ACC112 (cell line): ENCODE measurements around the gene TMEM138.

ENCODE experiments used
- H2AFZ ChIP-seq: fragments of 200-600 bp; sonication (generic); one replicate; pipeline ENCODE4 v1.6.0; 2017; ENCODE audit warnings: antibody characterized with exemption, low read length; ENCODE audit not compliant: unreplicated experiment
- H3K27ac ChIP-seq: fragments of 200-600 bp; sonication (generic); 2 replicates; pipeline ENCODE4 v1.5.1; 2014; ENCODE audit warnings: low read depth, mild to moderate bottlenecking, antibody characterized with exemption, low read length, moderate library complexity
- H3K27me3 ChIP-seq: fragments of 200-600 bp; sonication (generic); 2 replicates; pipeline ENCODE4 v1.6.1; 2014; ENCODE audit warnings: mild to moderate bottlenecking, antibody characterized with exemption, low read length, moderate library complexity, mixed read lengths; ENCODE audit not compliant: insufficient read depth
- H3K36me3 ChIP-seq: fragments of 200-600 bp; sonication (generic); 2 replicates; pipeline ENCODE4 v1.6.1; 2016; ENCODE audit warnings: mild to moderate bottlenecking, antibody characterized with exemption, low read length, moderate library complexity, mixed read lengths; ENCODE audit not compliant: insufficient read depth
- H3K4me1 ChIP-seq: fragments of 200-600 bp; sonication (generic); one replicate; pipeline ENCODE4 v1.6.1; 2016; ENCODE audit warnings: low read length, mixed read lengths; ENCODE audit not compliant: insufficient read depth, unreplicated experiment, control insufficient read depth
- H3K4me3 ChIP-seq: fragments of 200-600 bp; sonication (generic); 2 replicates; pipeline ENCODE4 v1.5.1; 2014; ENCODE audit warnings: mild to moderate bottlenecking, low read depth, low read length
- H3K79me2 ChIP-seq: fragments of 200-600 bp; sonication (generic); one replicate; pipeline ENCODE4 v1.6.0; 2016; ENCODE audit warnings: low read length; ENCODE audit not compliant: control insufficient read depth, unreplicated experiment, insufficient read depth

Gene TMEM138

GRCh38 chr11:61333550-61334433 is 28.4 kb upstream of the TMEM138 start:
- Histone ChIP-seq H3K27me3 (no peaks in the 10 kb centered on the region), H3K79me2 (peaks cover 45% of the 10 kb centered on the region), H3K4me3 (peak overlapping the region; percentile 97), H3K36me3 (peaks cover 15% of the 10 kb centered on the region), H3K27ac (peak overlapping the region; percentile 63), H2AFZ (peak overlapping the region; percentile 78), H3K4me1 (peaks cover 28% of the 10 kb centered on the region)

- Histone ChIP-seq H3K79me2 (peaks cover 36% of the 10 kb centered on the region), H3K36me3 (0 out of 2 replicates have a peak, but pooled peaks cover 7% of the 10 kb centered on the region), H3K27ac (peak overlapping the region; percentile 56), H3K4me3 (peak overlapping the region; percentile 27; the same call in 1 of the 2 replicates), H3K27me3 (no peaks in the 10 kb centered on the region), H2AFZ (peak overlapping the region; percentile 7), H3K4me1 (peaks cover 28% of the 10 kb centered on the region)
Measured at GRCh38 chr11:61334434-61335354, 27.5 kb upstream of the TMEM138 start.

GRCh38 chr11:61335355-61335710 is 26.8 kb upstream of the TMEM138 start:
- Histone ChIP-seq H2AFZ (peak overlapping the region; percentile 7), H3K4me3 (no peak overlapping the region), H3K36me3 (0 out of 2 replicates have a peak, but pooled peaks cover 3% of the 10 kb centered on the region), H3K4me1 (peaks cover 28% of the 10 kb centered on the region), H3K27ac (peak overlapping the region; percentile 56; the same call in 1 of the 2 replicates), H3K79me2 (peaks cover 30% of the 10 kb centered on the region), H3K27me3 (no peaks in the 10 kb centered on the region)

- H3K4me1 ChIP-seq: peaks cover 27% of the 10 kb centered on the region
- H2AFZ ChIP-seq: no peak overlapping the region
- H3K27me3 ChIP-seq: no peaks in the 10 kb centered on the region
- H3K36me3 ChIP-seq: 0 out of 2 replicates have a peak, but pooled peaks cover 3% of the 10 kb centered on the region
- no peak overlapping the region for H3K27ac ChIP-seq
- H3K79me2 ChIP-seq: peaks cover 19% of the 10 kb centered on the region
- no peak overlapping the region for H3K4me3 ChIP-seq
Measured at GRCh38 chr11:61336171-61336935, 25.8 kb upstream of the TMEM138 start.

- Histone ChIP-seq H2AFZ (no peak overlapping the region), H3K36me3 (0 out of 2 replicates have a peak, but pooled peaks cover 3% of the 10 kb centered on the region), H3K27ac (no peak overlapping the region), H3K4me3 (no peak overlapping the region), H3K79me2 (peaks cover 4% of the 10 kb centered on the region), H3K27me3 (no peaks in the 10 kb centered on the region), H3K4me1 (peaks cover 22% of the 10 kb centered on the region)
Measured at GRCh38 chr11:61337706-61338470, 24.3 kb upstream of the TMEM138 start.

- peaks cover 16% of the 10 kb centered on the region for H3K4me1 ChIP-seq
- no peaks in the 10 kb centered on the region for H3K79me2 ChIP-seq
- no peaks in the 10 kb centered on the region for H3K27me3 ChIP-seq
- no peak overlapping the region for H2AFZ ChIP-seq
- no peak overlapping the region for H3K27ac ChIP-seq
- no peak overlapping the region for H3K4me3 ChIP-seq
- H3K36me3 ChIP-seq: 0 out of 2 replicates have a peak, but pooled peaks cover 3% of the 10 kb centered on the region
Measured at GRCh38 chr11:61338783-61339489, 23.2 kb upstream of the TMEM138 start.

GRCh38 chr11:61339490-61339878 is 22.7 kb upstream of the TMEM138 start:
- 0 out of 2 replicates have a peak, but pooled peaks cover 3% of the 10 kb centered on the region for H3K36me3 ChIP-seq
- peaks cover 11% of the 10 kb centered on the region for H3K4me1 ChIP-seq
- H3K27me3 ChIP-seq: no peaks in the 10 kb centered on the region
- H3K79me2 ChIP-seq: no peaks in the 10 kb centered on the region
- H3K4me3 ChIP-seq: no peak overlapping the region
- no peak overlapping the region for H2AFZ ChIP-seq
- no peak overlapping the region for H3K27ac ChIP-seq

GRCh38 chr11:61340979-61341378 is 21.2 kb upstream of the TMEM138 start:
- Histone ChIP-seq H3K79me2 (no peaks in the 10 kb centered on the region), H3K36me3 (0 out of 2 replicates have a peak, but pooled peaks cover 3% of the 10 kb centered on the region), H3K27ac (no peak overlapping the region), H3K4me3 (no peak overlapping the region), H3K27me3 (no peaks in the 10 kb centered on the region), H3K4me1 (no peaks in the 10 kb centered on the region), H2AFZ (no peak overlapping the region)

- Histone ChIP-seq H3K4me1 (no peaks in the 10 kb centered on the region), H3K27ac (no peak overlapping the region), H2AFZ (no peak overlapping the region), H3K79me2 (no peaks in the 10 kb centered on the region), H3K27me3 (no peaks in the 10 kb centered on the region), H3K4me3 (no peak overlapping the region), H3K36me3 (0 out of 2 replicates have a peak, but pooled peaks cover 3% of the 10 kb centered on the region)
Measured at GRCh38 chr11:61341706-61342105, 20.5 kb upstream of the TMEM138 start.
